HepG2 (cell line): Measurements from ENCODE around the gene THADA. TPM values are rescaled to one million over a fixed set of nuclear protein-coding genes. Genes with fewer than 3 reads are reported as not detected.

Source experiments
- ATAC-seq: fragments of 200-7000 bp; cut with Tn5 transposase; 3 replicates; pipeline ENCODE4 v1.9.1; 2020; ENCODE audit warnings: mild to moderate bottlenecking, moderate library complexity
- BruUV-seq: library from RNA; stranded (reverse); fragments of 400-500 nt; replicated peaks from 2 replicates; lab custom pipeline; 2021; lab: Mats Ljungman, UMichigan
- CTCF ChIA-PET: fragments of 300-600 bp; formaldehyde crosslinking; extraction: SDS; loops from one replicate; lab custom pipeline; 2021; ENCODE audit warnings: low total read pairs, inconsistent platforms, low intra/inter-chr PET ratio; lab: Yijun Ruan, JAX
- POLR2A ChIA-PET: fragments of 350-600 bp; sonication (Branson Sonifier 250); formaldehyde crosslinking; loops from one replicate; lab custom pipeline; 2020; ENCODE audit warnings: antibody characterized with exemption, inconsistent platforms; lab: Yijun Ruan, JAX
- DNase-seq: peaks from one replicate; pipeline ENCODE4 v3.0.0-alpha.2; 2015; ENCODE audit warnings: low spot score
- FAIRE-seq: peaks from 3 replicates; lab custom pipeline; 2011; peaks lifted over from hg19 to GRCh38; lab: Jason Lieb, UNC
- H2AFZ ChIP-seq: one replicate; pipeline ENCODE4 v1.6.1; 2011; ENCODE audit warnings: low read length, inconsistent platforms
- H3K27ac ChIP-seq: fragments of 300-600 bp; 3 replicates; pipeline ENCODE4 v1.8.0; 2011; ENCODE audit warnings: mixed run types, mild to moderate bottlenecking, mixed read lengths, low read length, inconsistent platforms; ENCODE audit not compliant: insufficient read depth; ENCODE audit errors: extremely low read length
- H3K27me3 ChIP-seq, 2 experiments: fragments of 200-600 bp in 1 of 2; 2 replicates in 1 of 2; 3 replicates in 1 of 2; pipeline versions ENCODE4 v1.6.0 to v1.8.0; 2011; ENCODE audit warnings: low read length in 2 of 2, mild to moderate bottlenecking in 2 of 2, moderate library complexity in 2 of 2, inconsistent platforms in 1 of 2; ENCODE audit not compliant: insufficient read depth in 2 of 2, control insufficient read depth in 1 of 2
- H3K36me3 ChIP-seq, 2 experiments: fragments of 200-600 bp in 1 of 2; replicated peaks in 1 of 2; 2 replicates in 1 of 2; 3 replicates in 1 of 2; pipeline versions ENCODE4 v1.5.1 to v1.8.0; 2011; ENCODE audit warnings: low read length in 2 of 2, inconsistent platforms in 1 of 2; ENCODE audit not compliant: insufficient read depth in 2 of 2, control insufficient read depth in 1 of 2
- H3K4me1 ChIP-seq: 2 replicates; pipeline ENCODE4 v1.5.1; 2012; ENCODE audit warnings: low read length, inconsistent platforms; ENCODE audit not compliant: insufficient read depth
- H3K4me2 ChIP-seq: 2 replicates; pipeline ENCODE4 v1.6.0; 2011; ENCODE audit warnings: low read depth, low read length, inconsistent platforms
- H3K4me3 ChIP-seq, 3 experiments: fragments of 200-600 bp in 1 of 3; sonication (generic), shearing (Covaris generic) in 1 of 3; replicated peaks in 1 of 3; 2 replicates each; pipeline ENCODE4 v1.5.1; 2011 to 2016; ENCODE audit warnings: low read length in 3 of 3, inconsistent platforms in 2 of 3, low read depth in 2 of 3, mild to moderate bottlenecking in 2 of 3, control low read depth in 1 of 3, mixed read lengths in 1 of 3; ENCODE audit not compliant: insufficient read depth in 1 of 3
- H3K79me2 ChIP-seq: one replicate; pipeline ENCODE4 v1.6.1; 2011; ENCODE audit warnings: low read length, inconsistent platforms; ENCODE audit not compliant: insufficient read depth
- H3K9ac ChIP-seq: 2 replicates; pipeline ENCODE4 v1.6.0; 2011; ENCODE audit warnings: mild to moderate bottlenecking, low read depth, low read length, inconsistent platforms; ENCODE audit not compliant: insufficient read depth
- H3K9me3 ChIP-seq: 2 replicates; pipeline ENCODE4 v1.5.1; 2012; ENCODE audit warnings: mild to moderate bottlenecking, low read length
- H4K20me1 ChIP-seq: 2 replicates; pipeline ENCODE4 v1.6.0; 2011; ENCODE audit warnings: inconsistent platforms, mild to moderate bottlenecking, low read length, moderate library complexity; ENCODE audit not compliant: insufficient read depth
- ATF1 ChIP-seq: IDR thresholded peaks from 2 replicates; pipeline ENCODE4 v1.6.1; 2016; ENCODE audit warnings: mild to moderate bottlenecking, control low read depth
- GPN1 ChIP-seq: sonication (generic); formaldehyde crosslinking; IDR thresholded peaks from 2 replicates; pipeline ENCODE4 v1.5.1; 2020; ENCODE audit warnings: missing genetic modification reagents, borderline replicate concordance
- HNF4A ChIP-seq: sonication (generic); formaldehyde crosslinking; IDR thresholded peaks from 2 replicates; pipeline ENCODE4 v1.4.0; 2020; ENCODE audit warnings: missing genetic modification reagents
- IKZF1 ChIP-seq: fragments of 450-650 bp; IDR thresholded peaks from 2 replicates; pipeline ENCODE4 v1.7.1; 2016
- ISX ChIP-seq: sonication (generic); formaldehyde crosslinking; conservative IDR thresholded peaks from 2 replicates; pipeline ENCODE4 v1.5.0; 2020; ENCODE audit warnings: missing genetic modification reagents
- KDM4B ChIP-seq: sonication (generic); formaldehyde crosslinking; IDR thresholded peaks from 2 replicates; pipeline ENCODE4 v1.4.0; 2020; ENCODE audit warnings: missing genetic modification reagents
- KLF13 ChIP-seq: sonication (generic); formaldehyde crosslinking; IDR thresholded peaks from 2 replicates; pipeline ENCODE4 v1.4.0; 2020; ENCODE audit warnings: mild to moderate bottlenecking, missing genetic modification reagents
- MAF1 ChIP-seq: sonication (generic); formaldehyde crosslinking; IDR thresholded peaks from 2 replicates; pipeline ENCODE4 v1.5.0; 2020; ENCODE audit warnings: missing genetic modification reagents, borderline replicate concordance
- NFKBIZ ChIP-seq: IDR thresholded peaks from 2 replicates; pipeline ENCODE4 v1.6.1; 2018; ENCODE audit warnings: missing genetic modification reagents, missing compliant biosample characterization
- NRL ChIP-seq: sonication (generic); formaldehyde crosslinking; IDR thresholded peaks from 2 replicates; pipeline ENCODE4 v1.5.0; 2020; ENCODE audit warnings: missing genetic modification reagents, mild to moderate bottlenecking, moderate library complexity, borderline replicate concordance
- RBAK ChIP-seq: sonication (generic); formaldehyde crosslinking; IDR thresholded peaks from 2 replicates; pipeline ENCODE4 v1.5.1; 2020; ENCODE audit warnings: mild to moderate bottlenecking, missing genetic modification reagents
- SP2 ChIP-seq: sonication (generic); formaldehyde crosslinking; IDR thresholded peaks from 2 replicates; pipeline ENCODE4 v1.5.1; 2020; ENCODE audit warnings: mild to moderate bottlenecking, missing genetic modification reagents
- TBL1XR1 ChIP-seq: fragments of 150-350 bp; IDR thresholded peaks from 2 replicates; pipeline ENCODE4 v1.6.1; 2014; ENCODE audit warnings: borderline replicate concordance, low read length; ENCODE audit not compliant: partially characterized antibody
- TEAD3 ChIP-seq: optimal IDR thresholded peaks from 2 replicates; pipeline ENCODE3; 2016; ENCODE audit warnings: borderline replicate concordance
- ZNF629 ChIP-seq: sonication (generic); formaldehyde crosslinking; conservative IDR thresholded peaks from 2 replicates; pipeline ENCODE4 v1.5.0; 2020; ENCODE audit warnings: missing genetic modification reagents
- ZNF749 ChIP-seq: sonication (generic); formaldehyde crosslinking; IDR thresholded peaks from 2 replicates; pipeline ENCODE4 v1.8.0; 2022; ENCODE audit warnings: mild to moderate bottlenecking, missing genetic modification reagents, moderate library complexity, borderline replicate concordance
- in situ Hi-C: cut with HindIII; loops from 2 replicates; pipeline ENCODE4 v1.10.0; 2017; ENCODE audit warnings: low pct_unique_long_range_greater_than_20kb; ENCODE audit not compliant: extremely low pct_ligation_motif_present
- intact Hi-C: fragments of 100-400 bp; cut with micrococcal nuclease; formaldehyde crosslinking; loops from one replicate; pipeline ENCODE4 v1.10.0; 2022; ENCODE audit not compliant: unreplicated experiment
- polyA plus RNA-seq, 8 experiments: library from polyadenylated mRNA; depleted of rRNA in 3 of 8; stranded (reverse) in 7 of 8; unstranded in 1 of 8; fragments of >200 nt; fragmentation: Illumina TruSeq in 4 of 8; extraction: Trizol in 4 of 8; gene quantifications; 2 replicates each; pipeline versions ENCODE4 v1.2.1 to v1.2.3, GENCODE V29; 2011 to 2016; ENCODE audit warnings: low read depth in 4 of 8, missing spikeins in 1 of 8, mixed read lengths in 1 of 8; ENCODE audit not compliant: insufficient read depth in 1 of 8
- total RNA-seq, 5 experiments: library from RNA; depleted of rRNA; stranded (reverse); fragments of >200 nt; fragmentation: Illumina TruSeq; extraction: Trizol; gene quantifications; 2 replicates each; pipeline ENCODE4 v1.2.3, GENCODE V29; 2016; ENCODE audit warnings: low read depth in 1 of 5

The THADA gene
- total and polyA plus RNA-seq, 2 of the 13 experiments (the other 11 are each of a cell fraction or from before 2014, with no cell fraction given) = 12.7 to 21.7 TPM

GRCh38 chr2:43593254-43593653 lies 2.6 kb downstream of the THADA start (continued):
- TF ChIP-seq GPN1 (no peak), ATF1 (CRISPR knock-in tag) (no peak), KDM4B (CRISPR knock-in tag) (no peak), HNF4A (no peak), IKZF1 (no peak), ISX (CRISPR knock-in tag) (no peak), ZNF749 (CRISPR knock-in tag) (no peak), ZNF629 (CRISPR knock-in tag) (no peak), NRL (CRISPR knock-in tag) (no peak), MAF1 (CRISPR knock-in tag) (no peak)

DNA sequence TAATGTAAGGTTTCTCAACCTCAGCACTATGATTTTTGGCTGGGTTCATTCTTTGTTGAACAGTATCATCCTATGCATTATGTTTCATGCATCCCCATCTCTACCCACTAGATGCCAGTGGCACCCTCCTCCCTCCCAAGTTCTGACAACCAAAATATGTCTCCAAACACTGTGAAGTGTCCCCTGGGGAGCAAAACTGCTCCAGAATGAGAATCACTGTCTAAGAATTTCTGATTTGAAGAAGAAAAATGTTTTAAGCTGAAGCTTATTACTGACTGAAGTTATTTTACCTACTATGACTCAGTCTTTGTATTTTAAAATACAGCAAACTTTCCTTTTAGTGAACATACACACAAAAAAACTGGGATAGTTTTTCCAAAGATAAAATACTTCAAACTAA lies 3.4 kb downstream of the THADA start:
- Histone ChIP-seq H3K4me2 (no peak overlapping the region), H3K27me3 (no peaks in the 10 kb centered on the region; a peak in 1 of 5 replicates), H3K27ac (no peak overlapping the region), H3K79me2 (peaks cover 19% of the 10 kb centered on the region)
- no TSS peak for BruUV-seq
- in situ Hi-C loops = no loop called here
- TF ChIP-seq TBL1XR1 (no peak), KLF13 (CRISPR knock-in tag) (no peak), NFKBIZ (CRISPR knock-in tag) (no peak), SP2 (CRISPR knock-in tag) (no peak), TEAD3 (CRISPR knock-in tag) (no peak), RBAK (CRISPR knock-in tag) (no peak)
- TF ChIP-seq, all 625 proteins: peak for 0
- H3K36me3 ChIP-seq = peaks cover 8 to 18% of the 10 kb centered on the region in 2 experiments; a peak in 4 of 5 replicates
- H4K20me1 ChIP-seq = no peaks in the 10 kb centered on the region
- ChIA-PET CTCF (no interaction called here), POLR2A (no interaction called here)
- no peak for ATAC-seq
- H3K9me3 ChIP-seq = no peaks in the 10 kb centered on the region
- no peak overlapping the region for H3K9ac ChIP-seq
- no peak for FAIRE-seq
- no peak for DNase-seq
- no peak overlapping the region for H2AFZ ChIP-seq
- no peak overlapping the region for H3K4me3 ChIP-seq
- intact Hi-C loops = no loop called here
- H3K4me1 ChIP-seq = peaks cover 21% of the 10 kb centered on the region
